ENCODE measurements around the gene GNB1L.

The GNB1L gene

GRCh38 chr22:19757985-19758895 is 96.4 kb downstream of the GNB1L start:
- DNase-seq: no peak

GRCh38 chr22:19757140-19757984 is 97.3 kb downstream of the GNB1L start:
- no peak for DNase-seq

- DNase-seq: peak; percentile 67
These were observed 98.2 kb downstream of the GNB1L start for GRCh38 chr22:19756288-19757128.

- no peak for DNase-seq
These were observed 98.9 kb downstream of the GNB1L start for GRCh38 chr22:19755722-19756287.

GRCh38 chr22:19755145-19755710 is 99.4 kb downstream of the GNB1L start:
- DNase-seq: no peak

- DNase-seq: no peak
These were observed 100.0 kb downstream of the GNB1L start for GRCh38 chr22:19754701-19755144.

- DNase-seq: no peak
These were observed 100.5 kb downstream of the GNB1L start for GRCh38 chr22:19753996-19754700.

- DNase-seq: no peak
These were observed 101.4 kb downstream of the GNB1L start for GRCh38 chr22:19753090-19753842.

GRCh38 chr22:19751497-19752245 is 103.0 kb downstream of the GNB1L start:
- no peak for DNase-seq

GRCh38 chr22:19750507-19751490 is 103.9 kb downstream of the GNB1L start:
- no peak for DNase-seq

GRCh38 chr22:19749876-19750275 is 104.8 kb downstream of the GNB1L start:
- DNase-seq: no peak

- no peak for DNase-seq
These were observed 105.5 kb downstream of the GNB1L start for GRCh38 chr22:19748991-19749664.

- no peak for DNase-seq
These were observed 106.5 kb downstream of the GNB1L start for GRCh38 chr22:19748139-19748538.

GRCh38 chr22:19747551-19747950 is 107.1 kb downstream of the GNB1L start:
- no peak for DNase-seq

- no peak for DNase-seq
These were observed 107.9 kb downstream of the GNB1L start for GRCh38 chr22:19746726-19747125.

- no peak for DNase-seq
These were observed 109.2 kb downstream of the GNB1L start for GRCh38 chr22:19745155-19746101.

Data from CD4-positive, alpha-beta T cell treated with Interleukin-15 for 1 hour (primary cell).